Thyroid gland (tissue), 4 donors: ENCODE measurements around the gene FNDC3B.

ENCODE experiments used
- POLR2A ChIP-seq, 2 donors: fragments of 450-650 bp; IDR thresholded peaks; one replicate each; pipeline ENCODE4 v1.6.1; 2017; ENCODE audit warnings: antibody characterized with exemption in 2 of 2, mild to moderate bottlenecking in 2 of 2, moderate library complexity in 1 of 2
- TF ChIP-seq, protein P1 (sequence below), 6 experiments: fragments of 200-600 bp in 3 of 6; fragments of 450-650 bp in 3 of 6; sonication (generic) in 3 of 6; IDR thresholded peaks; one replicate each; pipeline ENCODE4 v1.5.1; 2016 to 2019; ENCODE audit warnings: antibody characterized with exemption in 6 of 6, mild to moderate bottlenecking in 2 of 6, inconsistent platforms in 1 of 6, moderate library complexity in 1 of 6

- TF ChIP-seq, protein P1, sequence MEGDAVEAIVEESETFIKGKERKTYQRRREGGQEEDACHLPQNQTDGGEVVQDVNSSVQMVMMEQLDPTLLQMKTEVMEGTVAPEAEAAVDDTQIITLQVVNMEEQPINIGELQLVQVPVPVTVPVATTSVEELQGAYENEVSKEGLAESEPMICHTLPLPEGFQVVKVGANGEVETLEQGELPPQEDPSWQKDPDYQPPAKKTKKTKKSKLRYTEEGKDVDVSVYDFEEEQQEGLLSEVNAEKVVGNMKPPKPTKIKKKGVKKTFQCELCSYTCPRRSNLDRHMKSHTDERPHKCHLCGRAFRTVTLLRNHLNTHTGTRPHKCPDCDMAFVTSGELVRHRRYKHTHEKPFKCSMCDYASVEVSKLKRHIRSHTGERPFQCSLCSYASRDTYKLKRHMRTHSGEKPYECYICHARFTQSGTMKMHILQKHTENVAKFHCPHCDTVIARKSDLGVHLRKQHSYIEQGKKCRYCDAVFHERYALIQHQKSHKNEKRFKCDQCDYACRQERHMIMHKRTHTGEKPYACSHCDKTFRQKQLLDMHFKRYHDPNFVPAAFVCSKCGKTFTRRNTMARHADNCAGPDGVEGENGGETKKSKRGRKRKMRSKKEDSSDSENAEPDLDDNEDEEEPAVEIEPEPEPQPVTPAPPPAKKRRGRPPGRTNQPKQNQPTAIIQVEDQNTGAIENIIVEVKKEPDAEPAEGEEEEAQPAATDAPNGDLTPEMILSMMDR (IDR thresholded peaks at IDR 0.05), result no peak
- TF ChIP-seq POLR2A (IDR thresholded peaks at IDR 0.05), result no peak
These were observed 123.9 kb downstream of the FNDC3B start for GRCh38 chr3:172163320-172163719.
